Suppressor macrophage treated with lipopolysaccharide for 4 hours (primary cell): ENCODE measurements around the gene NUMBL.
"Not testable (repeated sequence)": the region's sequence is repeated elsewhere in the genome, so short reads cannot be mapped to it uniquely, and the experiment has no call there.

Experiments
- DNase-seq: peaks from one replicate; pipeline ENCODE4 v3.0.0-alpha.2; 2020

NUMBL gene

GRCh38 chr19:40690050-40690692, at the start of gene NUMBL:
TSS of gene NUMBL (minus strand) at chr19:40690651. CDS start at chr19:40690483, 168 bp downstream.
- no peak for DNase-seq

DNA sequence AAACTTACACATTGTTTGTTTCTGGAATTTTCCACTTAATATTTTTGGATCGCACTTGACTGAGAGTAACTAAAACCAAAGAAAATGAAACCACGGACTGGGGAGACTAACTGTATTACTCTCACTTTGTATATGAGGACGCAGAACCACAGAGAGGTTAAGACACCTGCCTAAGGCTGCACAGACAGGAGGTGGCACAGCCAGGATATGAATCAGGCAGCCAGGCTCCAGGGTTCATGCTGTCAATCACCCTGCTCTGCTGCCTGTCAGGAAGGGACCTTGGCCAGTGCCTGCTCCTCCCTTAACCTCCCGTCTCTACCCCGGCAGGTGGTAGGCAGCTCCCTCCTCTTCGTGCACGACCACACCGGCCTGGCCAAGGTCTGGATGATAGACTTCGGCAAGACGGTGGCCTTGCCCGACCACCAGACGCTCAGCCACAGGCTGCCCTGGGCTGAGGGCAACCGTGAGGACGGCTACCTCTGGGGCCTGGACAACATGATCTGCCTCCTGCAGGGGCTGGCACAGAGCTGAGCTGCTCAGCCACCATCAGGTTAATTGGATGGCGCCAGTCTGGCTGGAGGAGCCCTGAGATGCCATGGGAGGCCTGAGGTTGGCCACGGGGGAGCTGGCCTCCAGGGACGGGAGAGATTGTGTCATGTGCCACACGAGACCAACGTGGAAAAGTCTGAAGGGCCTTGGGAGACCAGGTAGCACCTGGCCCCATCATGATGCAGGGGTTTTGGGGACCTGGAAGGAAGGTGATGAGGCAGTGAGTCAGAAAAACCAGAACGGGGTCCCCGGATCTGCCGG, 48.8 kb upstream of the NUMBL start:
- DNase-seq, result no peak

DNA sequence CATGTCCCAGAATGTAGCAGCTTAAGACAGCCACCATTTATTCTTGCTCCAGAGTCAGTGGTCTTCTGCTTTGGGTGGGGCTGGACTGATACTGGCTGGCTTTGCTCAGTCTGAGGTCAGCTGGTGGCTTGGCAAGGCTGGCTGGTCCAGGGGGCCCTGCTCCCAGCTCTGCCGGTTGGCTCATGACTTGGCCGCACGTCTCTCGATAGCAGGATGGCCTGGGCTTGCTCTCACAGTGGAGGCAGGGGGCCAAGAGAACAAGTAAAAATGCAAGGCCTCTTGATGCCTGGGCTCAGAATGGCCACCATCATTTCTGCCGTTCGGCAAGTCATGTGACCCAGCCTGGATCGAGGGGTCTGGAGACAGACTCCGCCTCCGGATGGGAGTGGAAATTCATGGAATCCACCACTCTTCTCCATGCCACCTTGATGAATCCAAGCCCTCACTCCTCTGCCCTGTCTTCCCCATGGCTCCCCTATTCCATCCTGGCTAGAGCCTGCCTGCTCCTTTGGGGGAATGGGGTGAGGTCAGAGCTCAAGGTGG, 46.7 kb upstream of the NUMBL start:
- DNase-seq, result no peak

DNA sequence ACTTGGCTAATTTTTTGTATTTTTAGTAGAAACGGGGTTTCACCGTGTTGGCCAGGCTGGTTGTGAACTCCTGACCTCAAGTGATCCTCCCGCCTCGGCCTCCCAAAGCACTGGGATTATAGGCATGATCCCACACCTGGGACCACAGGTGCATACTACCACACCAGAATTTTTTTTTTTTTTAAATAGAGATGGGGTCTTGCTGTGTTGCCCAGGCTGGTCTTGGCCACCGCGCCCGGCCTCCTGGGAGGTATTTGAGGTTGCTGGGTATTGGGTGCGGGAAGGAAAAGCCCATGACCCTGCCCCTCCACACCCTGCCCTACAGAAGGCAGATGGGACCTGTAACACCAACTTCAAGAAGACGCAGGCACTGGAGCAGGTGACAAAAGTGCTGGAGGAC, 46.2 kb upstream of the NUMBL start:
- no peak for DNase-seq

GRCh38 chr19:40735013-40735771, 44.7 kb upstream of the NUMBL start:
- DNase-seq, result no peak

DNA sequence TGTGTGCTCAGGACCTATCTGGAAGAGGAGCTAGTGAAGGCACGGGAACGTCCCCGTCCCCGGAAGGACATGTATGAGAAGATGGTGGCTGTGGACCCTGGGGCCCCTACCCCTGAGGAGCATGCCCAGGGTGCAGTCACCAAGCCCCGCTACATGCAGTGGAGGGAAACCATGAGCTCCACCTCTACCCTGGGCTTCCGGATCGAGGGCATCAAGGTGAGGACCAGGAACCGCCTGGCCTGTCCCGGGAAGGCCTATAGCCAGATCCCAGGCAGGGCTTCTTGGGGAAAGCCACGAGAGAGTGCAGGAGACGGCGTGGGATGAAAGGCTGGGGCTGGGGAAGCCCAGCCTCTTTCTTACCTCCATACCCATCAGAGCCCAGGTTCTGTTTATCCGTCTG, 42.7 kb upstream of the NUMBL start:
- no peak for DNase-seq

GRCh38 chr19:40732304-40732703, 41.9 kb upstream of the NUMBL start:
- DNase-seq, result not testable (repeated sequence)

GRCh38 chr19:40730065-40730464, 39.6 kb upstream of the NUMBL start:
- DNase-seq, result not testable (repeated sequence)

DNA sequence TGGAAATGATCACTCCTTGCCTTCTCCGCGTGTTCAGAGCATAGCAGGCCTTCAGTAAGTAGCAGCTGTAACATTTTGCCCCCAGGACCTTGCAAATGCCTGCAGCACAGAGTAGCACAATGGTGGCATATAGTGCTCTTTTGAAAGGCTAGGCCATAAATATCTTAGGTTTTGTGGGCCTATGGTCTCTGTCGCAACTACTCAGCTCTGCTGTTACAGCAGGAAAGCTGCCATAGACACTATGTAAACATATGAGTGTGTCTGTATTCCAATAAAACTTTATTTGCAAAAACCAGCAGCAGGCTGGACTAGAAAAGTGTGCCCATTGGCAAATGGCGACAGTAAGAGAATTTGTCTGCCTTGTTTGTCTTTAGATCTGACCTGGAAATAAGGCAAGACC, 35.8 kb upstream of the NUMBL start:
- DNase-seq, result no peak

- DNase-seq, result no peak
Measured at GRCh38 chr19:40724855-40725254, 34.4 kb upstream of the NUMBL start.

DNA sequence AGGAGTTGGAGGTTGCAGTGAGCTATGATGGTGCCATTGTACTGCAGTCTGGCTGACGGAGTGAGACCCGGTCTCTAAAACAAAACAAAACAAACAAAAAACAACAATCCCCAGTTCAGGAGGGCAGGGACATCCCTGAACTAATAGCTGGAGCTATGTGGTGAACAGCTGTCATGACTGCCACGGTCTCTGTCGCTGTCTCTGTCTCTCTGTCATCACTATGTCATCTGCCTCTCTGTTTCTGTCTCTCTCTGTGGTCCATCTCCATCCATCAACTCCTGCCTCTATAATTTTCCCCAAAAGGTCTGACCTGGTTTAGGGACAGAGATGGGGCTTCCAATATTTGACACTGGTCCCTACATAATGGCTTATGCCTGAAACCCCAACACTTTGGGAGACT, 33.9 kb upstream of the NUMBL start:
- DNase-seq, result no peak

- DNase-seq, result no peak
Measured at GRCh38 chr19:40723661-40724254, 33.3 kb upstream of the NUMBL start.

- no peak for DNase-seq
Measured at GRCh38 chr19:40721936-40722661, 31.6 kb upstream of the NUMBL start.

GRCh38 chr19:40721140-40721486, 30.7 kb upstream of the NUMBL start:
- DNase-seq, result no peak

DNA sequence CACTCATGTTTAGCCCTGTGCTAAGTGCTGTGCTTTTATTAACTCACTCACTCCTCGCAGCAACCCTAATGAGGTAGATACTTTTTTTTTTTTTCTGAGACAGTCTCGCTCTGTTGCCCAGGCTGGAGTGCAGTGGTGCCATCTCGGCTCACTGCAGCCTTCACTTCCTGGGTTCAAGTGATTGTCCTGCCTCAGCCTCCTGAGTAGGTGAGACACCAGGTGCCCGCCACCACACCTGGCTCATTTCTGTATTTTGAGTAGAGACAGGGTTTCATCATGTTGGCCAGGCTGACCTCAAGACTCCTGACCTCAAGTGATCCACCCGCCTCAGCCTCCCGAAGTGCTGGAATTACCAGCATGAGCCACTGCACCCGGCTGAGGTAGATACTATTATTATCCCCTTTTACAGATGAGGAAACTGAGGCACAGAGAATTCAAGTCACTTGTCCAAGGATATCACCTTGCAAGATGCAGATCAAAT, 29.0 kb upstream of the NUMBL start:
- DNase-seq, result no peak

DNA sequence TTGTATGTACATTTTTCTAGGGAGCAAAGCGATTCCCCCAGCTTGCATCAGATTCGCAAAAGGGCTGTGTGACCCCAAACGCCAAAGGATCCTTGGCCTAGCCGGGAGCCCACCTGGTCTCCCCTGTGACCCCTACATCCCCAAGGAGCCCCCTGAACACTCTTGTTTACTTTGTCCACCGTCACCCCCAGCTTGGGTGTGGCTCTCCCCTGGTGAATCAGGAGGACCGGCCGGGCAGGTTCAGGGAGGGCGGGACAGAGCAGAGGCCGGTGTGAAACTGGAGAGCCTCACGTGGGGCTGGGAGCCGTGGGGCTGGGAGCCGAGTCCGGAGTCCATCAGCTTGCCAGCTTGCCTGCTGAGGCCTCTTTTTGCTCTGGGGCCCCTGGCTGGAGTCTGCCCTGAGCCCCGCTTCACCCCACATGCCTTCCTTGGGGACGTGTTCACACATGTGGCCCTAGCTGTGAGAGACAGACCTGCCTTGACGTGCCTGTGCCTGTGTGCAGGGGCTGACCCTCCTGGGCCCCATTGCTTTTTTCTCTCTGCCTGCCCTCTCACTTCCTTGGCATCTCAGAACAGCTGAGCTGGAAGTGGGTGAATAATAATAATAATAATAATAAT, 28.4 kb upstream of the NUMBL start:
- no peak for DNase-seq

GRCh38 chr19:40717880-40718773, 27.7 kb upstream of the NUMBL start:
- no peak for DNase-seq

GRCh38 chr19:40717325-40717879, 27.0 kb upstream of the NUMBL start:
- DNase-seq, result no peak

DNA sequence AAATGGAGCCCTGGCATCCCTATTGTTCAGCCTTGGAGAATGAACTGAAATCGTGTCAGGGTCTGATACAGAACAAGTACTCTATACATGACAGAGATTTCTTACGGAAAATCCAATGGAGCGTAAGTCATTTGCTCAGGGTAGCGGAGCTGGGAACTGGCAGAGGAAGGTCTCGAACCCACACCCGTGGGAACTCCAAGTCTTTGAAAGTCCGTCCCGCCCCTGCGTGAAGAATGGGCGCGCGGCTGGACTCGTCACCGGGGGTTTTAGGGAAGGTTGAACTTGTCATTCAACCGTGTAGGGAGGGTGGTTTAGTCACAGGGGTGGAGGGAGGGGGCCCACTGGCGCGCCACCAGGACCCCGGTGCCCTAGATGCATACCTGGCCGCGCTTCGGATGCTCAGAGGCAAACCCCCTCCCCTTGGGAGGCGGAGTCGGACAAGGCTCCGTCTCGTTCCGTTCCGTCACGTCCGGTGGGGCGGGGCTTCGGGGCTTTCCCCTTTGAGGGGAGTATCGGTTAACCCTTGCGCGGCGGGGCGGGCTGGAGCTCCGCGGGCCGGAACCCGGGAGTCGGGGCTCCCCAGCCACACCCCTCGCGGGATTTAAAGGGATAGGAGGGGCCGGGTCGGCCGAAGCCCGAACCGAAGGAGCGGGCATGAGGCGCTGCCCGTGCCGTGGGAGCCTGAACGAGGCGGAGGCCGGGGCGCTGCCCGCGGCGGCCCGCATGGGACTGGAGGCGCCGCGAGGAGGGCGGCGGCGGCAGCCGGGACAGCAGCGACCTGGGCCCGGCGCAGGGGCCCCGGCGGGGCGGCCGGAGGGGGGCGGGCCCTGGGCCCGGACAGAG, 26.3 kb upstream of the NUMBL start, which contains the start of the genes COQ8B and ITPKC:
COQ8B (minus strand) TSS at position 405 of the 843 bp plus-strand sequence. CDS start 2,254 bp downstream, outside the sequence.
ITPKC (plus strand) TSS at position 631 of the 843 bp plus-strand sequence; CDS start at position 655, 24 bp downstream.
- DNase-seq, result peak; percentile 99
